A549 (cell line): ENCODE data around the gene RBM44.

Experiments
- CTCF ChIP-seq: fragments of >200 bp; sonication (Bioruptor Twin); formaldehyde crosslinking; IDR thresholded peaks from 3 replicates; pipeline ENCODE4 v1.5.1; 2016
- MAFK ChIP-seq: fragments of 450-650 bp; IDR thresholded peaks from 2 replicates; pipeline ENCODE4 v1.6.1; 2014; ENCODE audit not compliant: partially characterized antibody
- RNF2 ChIP-seq: fragments of 200-600 bp; sonication (generic); IDR thresholded peaks from 2 replicates; pipeline ENCODE4 v1.6.1; 2016; ENCODE audit warnings: low read depth, mild to moderate bottlenecking, antibody characterized with exemption, moderate library complexity, borderline replicate concordance

- TF ChIP-seq CTCF, result no peak
- no peak for TF ChIP-seq MAFK
- no peak for TF ChIP-seq RNF2
These were observed 78.4 kb downstream of the RBM44 start for GRCh38 chr2:237876951-237877491.
